Activated T-cell treated with anti-CD3 and anti-CD28 coated beads, Interleukin-2, amount 50 U/mL, for 48 hours (primary cell): Measurements from ENCODE around the gene DEXI.
"Not testable (repeated sequence)": the region's sequence is repeated elsewhere in the genome, so short reads cannot be mapped to it uniquely, and the experiment has no call there.

ENCODE experiments used
- DNase-seq, 2 experiments: peaks; one replicate each; pipeline ENCODE4 v3.0.0-alpha.2; 2020

Gene DEXI

DNA sequence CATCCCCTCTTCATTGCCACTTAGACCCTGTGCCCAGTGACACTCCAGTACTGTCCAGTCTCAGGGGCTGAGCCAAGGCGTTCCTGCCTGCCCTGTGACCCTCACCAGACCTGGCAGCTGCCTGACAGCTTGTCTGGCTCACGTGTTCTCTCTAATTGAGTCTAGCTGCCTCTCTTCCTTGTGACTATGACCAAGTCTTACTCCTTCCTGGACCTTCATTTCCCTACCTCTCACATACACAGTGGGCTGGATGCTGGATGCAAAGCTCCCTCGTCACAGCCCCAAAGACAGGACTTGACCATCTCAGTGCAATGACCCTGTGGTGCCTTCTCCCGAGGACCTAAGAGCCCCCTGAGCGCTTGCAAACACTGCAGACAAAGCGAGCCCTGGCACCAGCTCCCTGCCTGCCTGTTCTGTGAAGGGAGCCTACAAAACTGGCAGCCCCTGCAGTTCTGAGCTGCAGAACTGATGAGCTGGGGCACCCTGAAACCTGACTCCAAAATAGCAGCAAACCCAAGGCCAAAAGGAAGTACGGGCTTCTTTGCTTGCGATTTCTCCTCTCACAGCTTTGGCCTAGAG is 1.7 kb downstream of the DEXI start:
- DNase-seq, result no peak

- no peak for DNase-seq
These were observed 2.5 kb downstream of the DEXI start for GRCh38 chr16:10939649-10940234.

DNA sequence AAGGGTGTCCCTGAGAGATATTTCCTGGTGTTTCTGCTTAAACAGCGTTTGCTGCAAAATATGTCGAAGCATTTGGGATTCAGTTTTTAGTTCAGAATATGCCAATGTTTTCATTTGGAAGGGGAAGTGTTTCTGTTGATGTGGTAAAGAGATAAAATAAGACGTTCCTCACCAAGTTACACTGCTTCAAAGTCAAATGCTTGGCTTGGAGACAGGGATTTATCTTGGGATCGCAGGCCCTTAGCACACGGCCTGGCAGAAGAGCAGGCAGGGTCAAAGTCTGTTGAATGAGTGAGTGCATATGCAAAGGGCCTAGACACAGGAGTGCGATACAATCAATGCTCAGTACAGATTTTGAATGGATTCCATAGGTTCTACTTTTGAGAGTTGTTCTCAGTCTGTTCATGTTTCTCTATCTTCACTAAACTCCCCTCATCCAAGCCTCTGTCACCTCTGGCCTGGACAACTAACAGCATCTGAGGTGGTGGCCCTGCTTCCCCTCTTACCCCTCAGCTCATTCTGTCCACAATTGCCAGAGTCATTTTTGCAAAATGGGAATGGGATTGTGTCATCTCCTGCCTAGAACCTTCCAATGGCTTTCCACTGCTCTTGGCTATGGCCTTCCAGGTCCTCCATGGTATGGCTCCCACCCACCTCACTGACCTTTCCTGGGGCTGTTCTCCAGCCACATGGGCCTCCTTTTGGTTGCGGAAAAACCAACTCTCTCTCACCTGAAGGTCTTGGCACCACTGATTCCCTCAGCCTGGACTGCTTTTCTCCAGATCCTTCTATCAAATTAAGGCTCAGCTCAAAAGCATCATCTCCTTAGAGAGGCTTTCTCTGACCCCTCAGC is 3.2 kb downstream of the DEXI start:
- no peak for DNase-seq

- peak; percentile 61 to 65 for DNase-seq
These were observed 3.9 kb downstream of the DEXI start for GRCh38 chr16:10938321-10938720.

DNA sequence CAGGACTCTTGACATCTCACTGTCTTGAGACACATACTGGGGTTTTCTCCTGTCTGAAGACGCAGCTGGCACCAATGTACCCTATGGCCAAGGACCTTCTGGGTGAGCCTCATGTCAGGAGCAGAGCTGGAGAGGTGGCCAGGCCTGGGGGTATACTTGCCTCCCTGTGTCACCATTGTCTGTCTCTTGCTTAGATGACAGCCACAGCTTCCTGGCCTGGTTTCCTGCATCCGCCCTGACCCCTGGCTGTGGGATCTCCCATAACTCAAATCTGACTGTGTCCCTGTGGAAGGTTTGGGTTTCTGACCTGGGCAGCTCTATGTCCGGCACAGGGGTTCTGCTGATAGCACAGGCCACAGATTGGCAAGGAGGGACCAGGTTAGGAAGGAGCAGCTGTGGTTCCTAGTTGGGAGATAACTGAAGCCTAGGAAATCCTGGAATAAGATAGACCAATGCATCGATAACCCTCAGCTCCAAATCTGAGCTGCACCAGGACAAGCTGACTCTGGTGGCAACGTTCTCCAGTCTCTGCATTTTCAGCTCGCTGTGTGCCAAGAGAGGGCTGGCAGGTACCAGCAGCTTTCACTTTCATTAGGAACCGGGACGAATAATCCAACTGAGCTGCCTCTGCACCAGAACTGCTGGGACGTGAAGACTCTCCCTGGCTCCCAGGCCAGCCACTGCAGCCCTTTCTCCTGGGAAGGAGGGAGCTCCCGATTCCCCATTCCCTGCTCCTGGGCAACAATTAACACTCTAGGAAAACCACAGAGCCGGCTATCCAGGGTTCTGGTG is 5.0 kb downstream of the DEXI start:
- DNase-seq, result no peak

- DNase-seq, result no peak
These were observed 5.8 kb downstream of the DEXI start for GRCh38 chr16:10936272-10936984.

GRCh38 chr16:10935226-10935915 is 6.9 kb downstream of the DEXI start:
- no peak for DNase-seq

DNA sequence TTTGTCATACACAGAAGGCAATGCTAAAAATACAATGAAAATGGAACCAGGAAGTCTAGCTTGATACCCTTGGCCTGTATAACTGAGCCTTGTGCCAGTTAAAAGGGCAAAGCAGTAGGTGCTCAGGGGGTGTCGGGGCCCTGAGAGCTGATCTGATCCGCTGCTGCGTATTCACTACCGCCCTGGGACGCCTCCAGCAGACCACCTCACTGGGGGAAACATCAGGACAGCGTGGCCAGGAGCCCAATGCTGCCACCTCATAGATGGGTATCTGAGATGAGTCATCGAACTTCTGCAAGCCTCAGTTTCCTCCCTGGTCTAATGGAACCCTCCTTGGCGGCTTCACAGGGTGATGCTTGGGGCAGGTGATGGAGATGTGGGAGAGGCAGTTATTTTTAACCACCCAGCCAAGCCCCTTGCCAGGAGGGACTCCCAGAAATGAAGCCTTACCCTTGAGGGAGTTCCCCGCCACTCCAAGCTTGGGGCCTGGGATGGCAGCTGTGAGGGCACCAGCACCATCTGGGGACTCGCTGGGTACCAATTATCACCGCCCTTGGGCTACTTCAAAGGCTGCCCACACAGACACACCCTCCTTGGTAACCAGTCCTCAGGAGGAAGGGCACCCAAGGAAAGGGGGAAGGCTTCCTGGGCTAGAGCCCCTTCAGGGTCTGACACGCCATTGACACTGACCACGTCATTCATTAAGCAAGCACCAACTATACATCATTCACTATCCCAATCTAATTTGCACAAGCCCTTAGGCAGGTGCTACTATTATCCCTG is 7.8 kb downstream of the DEXI start:
- no peak for DNase-seq

DNA sequence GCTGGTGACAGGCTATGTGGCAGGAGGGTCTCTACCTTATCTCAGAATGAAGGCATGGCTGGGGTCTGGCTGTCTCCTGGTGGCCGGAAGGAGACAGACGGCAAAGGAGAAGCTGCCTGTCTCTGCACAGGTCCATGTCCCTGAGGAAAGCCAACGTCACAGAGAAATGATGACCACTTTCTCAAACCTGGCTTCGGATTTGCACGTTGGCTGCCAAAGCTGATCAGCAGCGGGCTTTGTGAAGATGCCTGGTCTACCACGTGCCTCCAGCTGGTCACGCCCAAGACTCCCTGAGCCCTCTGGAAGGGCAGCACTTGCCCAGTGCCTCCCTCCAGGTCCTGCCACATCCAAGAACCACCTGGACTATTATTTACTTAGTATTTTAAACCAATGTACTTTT is 8.4 kb downstream of the DEXI start:
- DNase-seq, result no peak

- no peak for DNase-seq
These were observed 9.1 kb downstream of the DEXI start for GRCh38 chr16:10932959-10933710.

GRCh38 chr16:10931977-10932632 is 10.2 kb downstream of the DEXI start:
- DNase-seq, result no peak

GRCh38 chr16:10931134-10931533 is 11.1 kb downstream of the DEXI start:
- no peak for DNase-seq

- no peak for DNase-seq
These were observed 11.5 kb downstream of the DEXI start for GRCh38 chr16:10930755-10931093.

DNA sequence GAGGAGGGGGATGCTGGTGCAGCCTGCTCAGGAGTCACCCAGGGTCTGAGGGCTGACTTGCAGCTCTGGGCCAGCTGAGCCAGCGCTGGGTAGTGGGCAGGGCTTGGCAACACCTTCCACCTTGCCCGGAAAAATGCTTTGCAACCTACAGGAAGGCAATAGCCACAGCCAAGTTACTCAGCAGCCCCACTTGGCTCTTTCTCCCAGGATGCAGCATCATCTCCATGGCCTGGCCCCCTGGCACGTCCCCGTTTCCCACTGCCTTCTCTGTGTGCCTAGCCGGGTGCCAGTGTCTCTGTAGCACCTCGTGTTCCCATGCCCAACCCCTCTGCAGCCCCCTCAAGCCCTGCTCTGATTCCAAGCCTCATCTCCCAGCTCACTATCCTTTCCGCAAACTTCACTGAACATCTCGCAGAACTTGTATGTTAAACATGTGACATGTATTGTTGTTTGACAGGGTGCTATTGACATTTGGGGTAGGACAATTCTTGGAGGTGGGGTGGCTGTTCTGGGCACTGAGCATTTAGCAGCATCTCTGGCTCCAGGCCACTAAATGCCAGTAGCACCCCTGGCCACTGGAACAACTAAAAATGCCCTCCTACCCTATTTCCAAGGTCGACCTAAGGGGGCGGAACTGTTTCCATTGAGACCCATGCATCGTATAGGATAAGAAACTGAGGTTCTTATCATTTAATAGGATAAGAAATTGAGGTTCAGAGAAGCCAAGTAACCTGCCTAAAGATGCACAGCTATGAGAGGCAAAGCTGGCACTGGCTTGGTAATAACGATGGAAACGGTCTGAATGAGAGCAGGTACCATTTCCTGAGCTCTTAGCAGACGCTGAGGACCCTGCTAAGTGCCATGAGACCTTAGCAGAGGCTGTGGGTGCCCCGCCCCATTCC is 12.2 kb downstream of the DEXI start:
- DNase-seq, result no peak

DNA sequence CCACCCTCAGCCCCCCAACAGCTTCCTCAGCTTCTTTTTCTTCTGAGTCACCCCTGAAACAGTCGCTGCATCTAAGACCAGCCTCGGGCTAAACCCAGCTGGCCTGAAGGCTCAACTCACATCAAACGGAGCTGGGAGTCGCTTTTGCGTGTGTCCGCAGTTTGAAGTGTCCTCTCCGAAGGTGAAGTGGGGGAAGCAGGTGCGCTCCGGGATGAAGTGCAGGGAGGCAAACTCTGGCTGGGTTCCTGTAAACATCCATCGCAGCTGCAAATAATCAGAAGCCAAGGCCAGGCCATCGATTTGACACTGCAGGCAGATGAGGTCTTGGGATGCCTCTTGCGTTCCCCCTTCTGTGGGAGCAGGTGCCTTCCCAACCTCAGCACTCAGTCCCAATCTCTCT is 13.2 kb downstream of the DEXI start:
- DNase-seq, result not testable (repeated sequence)

GRCh38 chr16:10927497-10928112 is 14.7 kb downstream of the DEXI start:
- DNase-seq, result no peak

DNA sequence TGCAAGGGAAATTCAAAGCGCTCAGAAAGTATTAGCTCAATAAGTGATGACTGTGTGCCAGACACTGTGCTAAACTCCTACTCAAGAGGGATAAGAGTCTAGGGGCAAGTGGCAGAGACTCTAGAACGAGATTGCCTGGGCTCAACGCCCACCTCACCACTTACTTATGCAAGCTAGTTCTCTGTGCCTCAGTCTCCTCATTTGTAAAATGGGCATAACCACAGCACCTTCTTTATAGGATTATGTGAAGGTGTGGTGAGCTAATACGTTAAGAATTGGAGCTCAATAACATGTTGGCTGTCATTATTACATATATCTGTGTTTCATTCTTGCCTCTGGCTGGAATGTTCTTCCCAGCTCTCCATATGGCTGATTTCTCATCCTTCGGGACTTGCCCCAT is 15.4 kb downstream of the DEXI start:
- DNase-seq, result no peak

- no peak for DNase-seq
These were observed 16.2 kb downstream of the DEXI start for GRCh38 chr16:10926094-10926493.

DNA sequence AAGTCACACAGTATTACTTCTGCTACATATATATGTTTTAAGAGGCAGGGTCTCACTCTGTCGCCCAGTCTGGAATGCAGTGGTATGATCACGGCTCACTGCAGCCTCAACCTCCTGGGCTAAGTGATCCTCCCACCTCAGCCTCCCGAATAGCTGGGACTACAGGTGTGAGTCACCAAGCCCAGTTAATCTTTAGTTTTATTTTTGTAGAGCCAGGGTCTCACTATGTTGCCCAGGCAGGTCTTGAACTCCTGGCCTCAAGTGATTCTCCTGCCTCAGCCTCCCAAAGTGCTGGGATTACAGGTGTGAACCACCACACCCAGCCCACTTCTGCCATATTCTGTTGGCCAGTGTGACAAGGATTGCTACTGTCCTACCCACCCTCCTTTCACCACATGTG is 17.0 kb downstream of the DEXI start:
- DNase-seq, result not testable (repeated sequence)
